ENCODE data around the gene PRCC.

PRCC gene

DNA sequence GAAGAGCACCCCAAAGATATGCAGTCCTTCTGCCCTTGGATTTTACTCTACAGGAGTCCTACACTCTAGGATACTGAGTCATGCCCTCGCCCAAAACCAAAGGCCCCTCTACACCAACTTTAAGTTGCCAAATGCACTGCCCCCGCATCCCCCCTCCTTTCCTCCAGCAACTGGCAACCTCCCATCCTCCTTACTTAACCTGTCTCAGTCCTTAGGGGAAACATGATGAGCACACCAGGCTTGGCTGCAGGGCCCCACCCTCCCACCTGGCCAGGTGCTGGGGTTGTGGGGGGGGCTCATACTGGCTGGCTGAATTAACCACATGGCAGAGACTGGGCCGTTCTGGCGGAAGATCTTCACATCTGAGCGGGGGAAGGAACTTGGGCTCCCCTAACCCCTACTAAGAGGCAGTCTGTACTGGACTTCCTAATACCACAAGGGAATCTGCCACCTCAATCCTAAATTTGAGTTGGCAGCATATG, 17.1 kb upstream of the PRCC start:
- H3K4ac ChIP-seq (ENCODE audit: low read depth, low read length) = peak overlapping the region; percentile 96
- peak overlapping the region; percentile 88 for H3K4me2 ChIP-seq (ENCODE audit: low read length)
- H2BK15ac ChIP-seq (replicated peaks; ENCODE audit: low read depth) = no peak overlapping the region
- H3K79me2 ChIP-seq (ENCODE audit: control insufficient read depth, insufficient read depth, low read length) = peaks cover 65% of the 10 kb centered on the region
- H3K27me3 ChIP-seq (ENCODE audit: insufficient read depth, low read length, poor library complexity) = no peaks in the 10 kb centered on the region
- H3K36me3 ChIP-seq (ENCODE audit: control insufficient read depth, insufficient read depth, low read length) = peaks cover 2% of the 10 kb centered on the region
- peaks cover 32% of the 10 kb centered on the region for H3K4me1 ChIP-seq (ENCODE audit: control insufficient read depth, low read depth, low read length)
- peak overlapping the region; percentile 93 for H2AK5ac ChIP-seq (ENCODE audit: low read length)
- no peak overlapping the region for H4K5ac ChIP-seq (ENCODE audit: low read length)
- WGBS (ENCODE audit: extremely low coverage, insufficient coverage, low lambda C conversion rate) = no CpG with 5 or more reads among the region's 5 CpGs
- H3K56ac ChIP-seq (ENCODE audit: low read length) = peak overlapping the region; percentile 91
- H3K18ac ChIP-seq (ENCODE audit: low read length) = peak overlapping the region; percentile 96
- H3K23ac ChIP-seq (ENCODE audit: low read length) = no peak overlapping the region
- DNase-seq = peak; percentile 44
- peaks cover 13% of the 10 kb centered on the region for H3K79me1 ChIP-seq (ENCODE audit: low read length)
- peak overlapping the region; percentile 93 for H3K27ac ChIP-seq (ENCODE audit: low read depth, low read length)
- H3K9ac ChIP-seq (ENCODE audit: low read length) = peak overlapping the region; percentile 93
- peak overlapping the region; percentile 93 for H2BK5ac ChIP-seq (ENCODE audit: low read length)
- H3K4me3 ChIP-seq (ENCODE audit: low read length) = peak overlapping the region; percentile 92
- peak overlapping the region; percentile 86 for H2BK120ac ChIP-seq (ENCODE audit: low read depth, low read length)
- peak overlapping the region; percentile 31 for H4K8ac ChIP-seq (ENCODE audit: low read depth, low read length)

DNA sequence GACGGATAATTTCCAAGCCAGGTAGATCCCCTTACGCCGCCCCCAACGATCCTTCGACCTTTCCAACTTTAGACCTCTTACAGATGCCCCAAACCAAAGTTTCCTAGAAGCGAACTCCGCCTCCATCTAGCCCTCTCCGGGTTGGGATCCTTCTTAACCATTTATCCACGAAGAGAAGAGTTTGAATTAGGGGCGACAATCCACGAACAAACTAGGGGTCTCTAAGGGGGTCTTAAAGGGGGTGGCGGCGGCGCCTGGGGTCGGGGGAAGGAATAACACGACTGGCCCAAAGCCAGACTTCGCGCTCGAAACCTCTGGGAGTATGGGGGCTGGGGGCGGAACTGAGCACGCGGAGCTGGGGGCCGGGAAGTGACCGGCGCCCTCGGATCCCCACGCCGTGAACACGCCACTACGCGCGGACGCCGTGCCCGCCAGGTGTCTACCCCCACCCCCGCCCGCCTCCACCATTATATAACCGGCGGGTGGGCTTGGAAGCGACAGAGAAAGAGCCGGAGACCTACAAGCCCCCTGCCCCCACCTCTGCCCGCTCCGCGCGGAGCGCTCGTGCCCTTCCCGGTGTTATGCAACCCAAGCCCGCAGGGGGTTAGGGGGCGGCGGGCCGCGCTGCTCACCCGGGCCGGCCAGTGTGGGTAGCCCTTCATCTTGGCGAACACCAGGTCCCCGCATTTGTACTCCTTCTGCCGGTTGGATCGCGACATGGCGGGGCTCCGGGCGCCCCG, 16.5 kb upstream of the PRCC start:
- peaks cover 2% of the 10 kb centered on the region for H3K36me3 ChIP-seq (ENCODE audit: control insufficient read depth, insufficient read depth, low read length)
- H3K4ac ChIP-seq (ENCODE audit: low read depth, low read length) = peak overlapping the region; percentile 96
- H3K56ac ChIP-seq (ENCODE audit: low read length) = peak overlapping the region; percentile 91
- H2BK15ac ChIP-seq (replicated peaks; ENCODE audit: low read depth) = no peak overlapping the region
- peak overlapping the region; percentile 96 for H3K18ac ChIP-seq (ENCODE audit: low read length)
- peak overlapping the region; percentile 86 for H2BK120ac ChIP-seq (ENCODE audit: low read depth, low read length)
- peaks cover 7% of the 10 kb centered on the region for H3K79me1 ChIP-seq (ENCODE audit: low read length)
- H2BK5ac ChIP-seq (ENCODE audit: low read length) = peak overlapping the region; percentile 65
- peaks cover 27% of the 10 kb centered on the region for H3K4me1 ChIP-seq (ENCODE audit: control insufficient read depth, low read depth, low read length)
- WGBS (ENCODE audit: extremely low coverage, insufficient coverage, low lambda C conversion rate) = no CpG with 5 or more reads among the region's 64 CpGs
- H3K9ac ChIP-seq (ENCODE audit: low read length) = peak overlapping the region; percentile 93
- peak overlapping the region; percentile 95 for H3K23ac ChIP-seq (ENCODE audit: low read length)
- peak overlapping the region; percentile 88 for H3K4me2 ChIP-seq (ENCODE audit: low read length)
- H3K27me3 ChIP-seq (ENCODE audit: insufficient read depth, low read length, poor library complexity) = no peaks in the 10 kb centered on the region
- no peak overlapping the region for H4K5ac ChIP-seq (ENCODE audit: low read length)
- peak; percentile 68 for DNase-seq
- H3K4me3 ChIP-seq (ENCODE audit: low read length) = peak overlapping the region; percentile 92
- peak overlapping the region; percentile 31 for H4K8ac ChIP-seq (ENCODE audit: low read depth, low read length)
- H3K27ac ChIP-seq (ENCODE audit: low read depth, low read length) = peak overlapping the region; percentile 93
- no peak overlapping the region for H2AK5ac ChIP-seq (ENCODE audit: low read length)
- peaks cover 59% of the 10 kb centered on the region for H3K79me2 ChIP-seq (ENCODE audit: control insufficient read depth, insufficient read depth, low read length)

DNA sequence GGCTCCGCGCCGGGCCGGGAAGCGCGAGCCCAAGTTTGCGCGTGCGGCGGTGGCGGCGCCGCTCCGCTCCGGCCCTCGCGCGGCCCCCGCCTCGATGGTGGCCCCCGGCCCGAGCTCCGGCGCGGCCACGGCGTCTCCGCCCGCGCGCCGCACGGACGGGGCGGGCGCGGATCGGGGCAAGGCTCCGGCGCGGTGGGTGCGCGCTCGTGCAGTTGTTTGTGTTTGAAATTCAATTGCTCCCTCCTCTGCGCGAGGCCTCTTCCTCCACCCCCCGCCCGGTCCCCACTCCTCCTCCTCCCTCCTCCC, 15.9 kb upstream of the PRCC start, which contains the start of gene HDGF:
Gene HDGF (minus strand): TSS at position 225 of the 306 bp plus-strand sequence. CDS start 246 bp downstream, outside the sequence.
- Histone ChIP-seq H2AK5ac (ENCODE audit: low read length) (peak within 1 kb of the TSS; percentile 2), H3K79me2 (ENCODE audit: control insufficient read depth, insufficient read depth, low read length) (peaks cover 54% of the 10 kb centered on the region), H2BK15ac (replicated peaks; ENCODE audit: low read depth) (no peak within 1 kb of the TSS), H3K27ac (ENCODE audit: low read depth, low read length) (peak within 1 kb of the TSS; percentile 93), H3K4me1 (ENCODE audit: control insufficient read depth, low read depth, low read length) (peaks cover 22% of the 10 kb centered on the region), H3K23ac (ENCODE audit: low read length) (peak within 1 kb of the TSS; percentile 95), H3K4me3 (ENCODE audit: low read length) (peak within 1 kb of the TSS; percentile 92), H3K4me2 (ENCODE audit: low read length) (peak within 1 kb of the TSS; percentile 88), H3K56ac (ENCODE audit: low read length) (peak within 1 kb of the TSS; percentile 98), H2BK5ac (ENCODE audit: low read length) (peak within 1 kb of the TSS; percentile 75), H3K4ac (ENCODE audit: low read depth, low read length) (peak within 1 kb of the TSS; percentile 96), H3K36me3 (ENCODE audit: control insufficient read depth, insufficient read depth, low read length) (peaks cover 2% of the 10 kb centered on the region), H3K79me1 (ENCODE audit: low read length) (peaks cover 5% of the 10 kb centered on the region), H3K27me3 (ENCODE audit: insufficient read depth, low read length, poor library complexity) (no peaks in the 10 kb centered on the region), H3K9ac (ENCODE audit: low read length) (peak within 1 kb of the TSS; percentile 97), H2BK120ac (ENCODE audit: low read depth, low read length) (peak within 1 kb of the TSS; percentile 86), H4K8ac (ENCODE audit: low read depth, low read length) (peak within 1 kb of the TSS; percentile 31), H4K5ac (ENCODE audit: low read length) (peak within 1 kb of the TSS; percentile 68), H3K18ac (ENCODE audit: low read length) (peak within 1 kb of the TSS; percentile 96)
- DNase-seq = no peak
- no CpG with 5 or more reads among the region's 48 CpGs for WGBS (ENCODE audit: extremely low coverage, insufficient coverage, low lambda C conversion rate)

DNA sequence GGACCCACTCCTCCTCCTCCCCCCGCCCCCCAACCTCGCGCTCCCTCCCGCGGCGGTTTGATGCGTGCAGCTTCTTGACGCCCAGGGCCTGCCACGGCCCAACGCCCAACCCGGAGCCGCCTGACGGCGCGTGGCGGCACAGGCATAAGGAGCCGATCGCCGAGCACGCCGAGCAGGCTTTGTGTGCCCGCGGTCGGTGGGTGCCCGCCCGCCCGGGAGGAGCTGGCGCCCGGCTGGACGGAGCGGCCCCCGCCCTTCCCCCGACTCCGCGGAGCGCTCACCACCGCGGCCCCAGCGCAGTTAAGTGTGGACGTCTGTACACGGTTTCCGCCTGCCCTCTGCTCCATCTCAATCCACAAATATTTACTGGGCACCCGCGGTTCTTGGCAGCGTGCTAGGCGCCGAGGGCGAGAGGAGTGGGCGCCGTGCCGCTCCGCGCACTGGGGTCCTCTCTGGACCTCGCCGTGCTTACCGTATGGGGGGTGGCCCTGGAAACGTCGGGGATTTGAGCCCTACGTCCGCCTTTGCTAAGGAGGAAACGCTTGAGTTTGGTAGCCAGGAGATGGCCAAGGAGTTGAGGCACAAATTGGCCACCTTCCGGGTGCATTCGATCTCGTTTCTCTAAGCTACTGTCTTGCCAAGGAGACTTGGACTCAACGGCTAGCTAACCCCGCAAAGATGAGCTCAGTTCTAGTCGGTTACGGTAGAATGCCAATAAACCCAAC, 15.4 kb upstream of the PRCC start:
- Histone ChIP-seq H2AK5ac (ENCODE audit: low read length) (peak overlapping the region; percentile 2), H3K4me1 (ENCODE audit: control insufficient read depth, low read depth, low read length) (peaks cover 22% of the 10 kb centered on the region), H3K4ac (ENCODE audit: low read depth, low read length) (peak overlapping the region; percentile 76), H3K56ac (ENCODE audit: low read length) (peak overlapping the region; percentile 98), H3K79me1 (ENCODE audit: low read length) (peaks cover 5% of the 10 kb centered on the region), H4K5ac (ENCODE audit: low read length) (peak overlapping the region; percentile 68), H3K23ac (ENCODE audit: low read length) (no peak overlapping the region), H3K4me2 (ENCODE audit: low read length) (peak overlapping the region; percentile 41), H2BK15ac (replicated peaks; ENCODE audit: low read depth) (no peak overlapping the region), H3K27ac (ENCODE audit: low read depth, low read length) (peak overlapping the region; percentile 45), H3K36me3 (ENCODE audit: control insufficient read depth, insufficient read depth, low read length) (peaks cover 2% of the 10 kb centered on the region), H3K18ac (ENCODE audit: low read length) (peak overlapping the region; percentile 57), H3K79me2 (ENCODE audit: control insufficient read depth, insufficient read depth, low read length) (peaks cover 50% of the 10 kb centered on the region), H2BK120ac (ENCODE audit: low read depth, low read length) (peak overlapping the region; percentile 16), H2BK5ac (ENCODE audit: low read length) (peak overlapping the region; percentile 75), H4K8ac (ENCODE audit: low read depth, low read length) (no peak overlapping the region), H3K27me3 (ENCODE audit: insufficient read depth, low read length, poor library complexity) (no peaks in the 10 kb centered on the region), H3K9ac (ENCODE audit: low read length) (peak overlapping the region; percentile 97), H3K4me3 (ENCODE audit: low read length) (peak overlapping the region; percentile 89)
- DNase-seq = peak; percentile 98
- no CpG with 5 or more reads among the region's 68 CpGs for WGBS (ENCODE audit: extremely low coverage, insufficient coverage, low lambda C conversion rate)

DNA sequence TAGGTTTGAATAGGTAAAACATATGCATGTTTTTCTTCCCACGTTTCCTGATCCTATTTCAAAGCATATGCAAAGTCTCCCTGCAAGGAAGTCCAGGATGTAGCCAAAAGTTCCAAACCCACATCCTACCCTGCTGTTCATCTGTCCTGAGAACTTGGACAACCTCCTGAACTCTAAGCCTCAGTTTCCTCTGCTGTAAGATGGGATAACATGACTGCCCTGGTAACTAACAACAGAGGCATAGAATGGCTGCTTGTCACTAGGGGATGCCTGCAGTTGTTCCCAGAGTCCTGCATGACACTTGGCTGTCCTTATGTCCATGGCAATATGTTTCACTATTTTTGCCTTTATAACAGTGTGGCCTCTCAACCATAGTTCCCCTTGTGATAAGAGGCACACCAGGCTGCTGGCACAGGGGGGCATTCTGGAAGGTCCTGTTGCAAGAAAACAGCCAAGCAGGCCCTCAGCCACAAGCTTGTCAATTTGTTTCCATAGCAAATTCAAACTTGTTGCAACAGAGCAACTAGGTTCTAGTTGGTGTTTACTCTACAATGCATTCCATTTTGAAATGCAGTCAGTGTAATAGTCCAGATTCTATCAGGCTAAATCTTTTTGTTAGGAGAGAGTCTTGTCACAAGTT, 14.4 kb upstream of the PRCC start:
- Histone ChIP-seq H3K18ac (ENCODE audit: low read length) (no peak overlapping the region), H2BK5ac (ENCODE audit: low read length) (no peak overlapping the region), H4K8ac (ENCODE audit: low read depth, low read length) (no peak overlapping the region), H3K23ac (ENCODE audit: low read length) (no peak overlapping the region), H2BK15ac (replicated peaks; ENCODE audit: low read depth) (no peak overlapping the region), H3K4me1 (ENCODE audit: control insufficient read depth, low read depth, low read length) (peaks cover 22% of the 10 kb centered on the region), H3K4me2 (ENCODE audit: low read length) (no peak overlapping the region), H2BK120ac (ENCODE audit: low read depth, low read length) (no peak overlapping the region), H3K79me2 (ENCODE audit: control insufficient read depth, insufficient read depth, low read length) (peaks cover 42% of the 10 kb centered on the region), H3K9ac (ENCODE audit: low read length) (peak overlapping the region; percentile 97), H3K56ac (ENCODE audit: low read length) (peak overlapping the region; percentile 42), H3K79me1 (ENCODE audit: low read length) (peaks cover 5% of the 10 kb centered on the region), H3K27me3 (ENCODE audit: insufficient read depth, low read length, poor library complexity) (no peaks in the 10 kb centered on the region), H3K4me3 (ENCODE audit: low read length) (no peak overlapping the region), H4K5ac (ENCODE audit: low read length) (no peak overlapping the region), H2AK5ac (ENCODE audit: low read length) (no peak overlapping the region), H3K36me3 (ENCODE audit: control insufficient read depth, insufficient read depth, low read length) (peaks cover 2% of the 10 kb centered on the region), H3K27ac (ENCODE audit: low read depth, low read length) (no peak overlapping the region), H3K4ac (ENCODE audit: low read depth, low read length) (no peak overlapping the region)
- no peak for DNase-seq
- no CpG with 5 or more reads among the region's 1 CpG for WGBS (ENCODE audit: extremely low coverage, insufficient coverage, low lambda C conversion rate)

Measured in mesendoderm (in vitro differentiated cells).